A673 (cell line): ENCODE measurements around the gene BATF. TPM values are rescaled to one million over a fixed set of nuclear protein-coding genes. Genes with fewer than 3 reads are reported as not detected.

Experiments used
- BruUV-seq: library from RNA; stranded (reverse); fragments of 400-500 nt; replicated peaks from 2 replicates; lab custom pipeline; 2021; lab: Mats Ljungman, UMichigan
- CTCF ChIA-PET: fragments of 300-600 bp; sonication (Branson Sonifier 250); formaldehyde crosslinking; loops from one replicate; lab custom pipeline; 2022; ENCODE audit warnings: antibody characterized with exemption; lab: Charles Lee
- POLR2A ChIA-PET: fragments of 300-600 bp; sonication (Branson Sonifier 250); formaldehyde crosslinking; loops from one replicate; lab custom pipeline; 2022; ENCODE audit warnings: antibody characterized with exemption; ENCODE audit not compliant: low non-redundant PET; lab: Charles Lee
- DNase-seq: peaks from one replicate; pipeline ENCODE4 v3.0.0-alpha.2; 2015; ENCODE audit warnings: low spot score
- H3K27ac ChIP-seq: fragments of 200-600 bp; sonication (generic); 2 replicates; pipeline ENCODE4 v1.5.1; 2016; ENCODE audit warnings: mixed run types, low read depth, mild to moderate bottlenecking, mixed read lengths, antibody characterized with exemption, low read length; ENCODE audit not compliant: poor library complexity, severe bottlenecking
- H3K27me3 ChIP-seq: fragments of 200-600 bp; sonication (generic); replicated peaks from 2 replicates; pipeline ENCODE4 v1.6.1; 2017; ENCODE audit warnings: mixed run types, low read depth, mild to moderate bottlenecking, mixed read lengths, antibody characterized with exemption, low read length; ENCODE audit not compliant: insufficient read depth, poor library complexity
- H3K36me3 ChIP-seq: fragments of 200-600 bp; sonication (generic); 2 replicates; pipeline ENCODE4 v1.6.1; 2016; ENCODE audit warnings: mixed run types, mild to moderate bottlenecking, mixed read lengths, antibody characterized with exemption, low read length; ENCODE audit not compliant: insufficient read depth, poor library complexity, severe bottlenecking
- H3K4me1 ChIP-seq: fragments of 200-600 bp; sonication (generic); 2 replicates; pipeline ENCODE4 v1.6.1; 2017; ENCODE audit warnings: mixed run types, mild to moderate bottlenecking, mixed read lengths, antibody characterized with exemption, low read length; ENCODE audit not compliant: insufficient read depth, poor library complexity, severe bottlenecking
- H3K4me3 ChIP-seq: fragments of 200-600 bp; sonication (generic); 2 replicates; pipeline ENCODE4 v1.5.1; 2016; ENCODE audit warnings: low read depth, mixed run types, mild to moderate bottlenecking, mixed read lengths, low read length; ENCODE audit not compliant: poor library complexity, severe bottlenecking
- H3K9me3 ChIP-seq: fragments of 200-600 bp; sonication (generic); 2 replicates; pipeline ENCODE4 v1.6.1; 2016; ENCODE audit warnings: mixed run types, low read depth, mild to moderate bottlenecking, mixed read lengths, antibody characterized with exemption, low read length; ENCODE audit not compliant: poor library complexity, severe bottlenecking
- EZH2 ChIP-seq: fragments of 200-600 bp; sonication (generic); IDR thresholded peaks from 2 replicates; pipeline ENCODE4 v1.6.1; 2017; ENCODE audit warnings: borderline replicate concordance, low read depth, mild to moderate bottlenecking, mixed read lengths, antibody characterized with exemption, low read length; ENCODE audit not compliant: poor library complexity, severe bottlenecking
- intact Hi-C: fragments of 100-400 bp; cut with micrococcal nuclease; formaldehyde crosslinking; loops from one replicate; pipeline ENCODE4 v1.10.0; 2022; ENCODE audit not compliant: unreplicated experiment
- total RNA-seq: library from RNA; stranded (reverse); gene quantifications from 2 replicates; pipeline ENCODE4 v1.2.3, GENCODE V29; 2021
- TF ChIP-seq, protein P1 (sequence below): fragments of 300-800, 200-600 bp; sonication (generic); conservative IDR thresholded peaks from 2 replicates; pipeline ENCODE4 v1.5.1; 2017; ENCODE audit warnings: low read depth, mild to moderate bottlenecking, antibody characterized with exemption, low read length, moderate library complexity, mixed read lengths

Gene BATF
- total RNA-seq, 1 experiment from 2014 or later, result not detected

- H3K27me3 ChIP-seq, result peaks cover 9% of the 10 kb centered on the region
- H3K27ac ChIP-seq, result no peak overlapping the region
- ChIA-PET CTCF (no interaction called here), POLR2A (no interaction called here)
- no peaks in the 10 kb centered on the region for H3K9me3 ChIP-seq
- no peaks in the 10 kb centered on the region for H3K4me1 ChIP-seq
- H3K4me3 ChIP-seq, result no peak overlapping the region
- BruUV-seq, result no TSS peak
- intact Hi-C loops, result loop anchor here (10.0 kb wide), 1 partner anchor 438 kb away; the partner anchor contains the start of gene NEK9
- no peaks in the 10 kb centered on the region for H3K36me3 ChIP-seq
- no peak for DNase-seq
- TF ChIP-seq, protein P1, sequence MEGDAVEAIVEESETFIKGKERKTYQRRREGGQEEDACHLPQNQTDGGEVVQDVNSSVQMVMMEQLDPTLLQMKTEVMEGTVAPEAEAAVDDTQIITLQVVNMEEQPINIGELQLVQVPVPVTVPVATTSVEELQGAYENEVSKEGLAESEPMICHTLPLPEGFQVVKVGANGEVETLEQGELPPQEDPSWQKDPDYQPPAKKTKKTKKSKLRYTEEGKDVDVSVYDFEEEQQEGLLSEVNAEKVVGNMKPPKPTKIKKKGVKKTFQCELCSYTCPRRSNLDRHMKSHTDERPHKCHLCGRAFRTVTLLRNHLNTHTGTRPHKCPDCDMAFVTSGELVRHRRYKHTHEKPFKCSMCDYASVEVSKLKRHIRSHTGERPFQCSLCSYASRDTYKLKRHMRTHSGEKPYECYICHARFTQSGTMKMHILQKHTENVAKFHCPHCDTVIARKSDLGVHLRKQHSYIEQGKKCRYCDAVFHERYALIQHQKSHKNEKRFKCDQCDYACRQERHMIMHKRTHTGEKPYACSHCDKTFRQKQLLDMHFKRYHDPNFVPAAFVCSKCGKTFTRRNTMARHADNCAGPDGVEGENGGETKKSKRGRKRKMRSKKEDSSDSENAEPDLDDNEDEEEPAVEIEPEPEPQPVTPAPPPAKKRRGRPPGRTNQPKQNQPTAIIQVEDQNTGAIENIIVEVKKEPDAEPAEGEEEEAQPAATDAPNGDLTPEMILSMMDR, result no peak
- TF ChIP-seq EZH2, result no peak
Observed at GRCh38 chr14:75562489-75562888, 40.2 kb downstream of the BATF start.

- TF ChIP-seq EZH2, result no peak
- TF ChIP-seq, protein P1, result no peak
- H3K27ac ChIP-seq, result no peak overlapping the region
- no peak for DNase-seq
- no peaks in the 10 kb centered on the region for H3K9me3 ChIP-seq
- intact Hi-C loops, result loop anchor here (10.0 kb wide), 1 partner anchor 439 kb away; the partner anchor contains the start of gene NEK9
- ChIA-PET CTCF (no interaction called here), POLR2A (no interaction called here)
- BruUV-seq, result no TSS peak
- peaks cover 9% of the 10 kb centered on the region for H3K27me3 ChIP-seq
- no peak overlapping the region for H3K4me3 ChIP-seq
- H3K36me3 ChIP-seq, result no peaks in the 10 kb centered on the region
- no peaks in the 10 kb centered on the region for H3K4me1 ChIP-seq
Observed at GRCh38 chr14:75563931-75564330, 41.7 kb downstream of the BATF start.

- H3K27me3 ChIP-seq, result peaks cover 12% of the 10 kb centered on the region
- no peaks in the 10 kb centered on the region for H3K36me3 ChIP-seq
- ChIA-PET CTCF (no interaction called here), POLR2A (no interaction called here)
- H3K4me3 ChIP-seq, result no peak overlapping the region
- no peak for DNase-seq
- H3K4me1 ChIP-seq, result no peaks in the 10 kb centered on the region
- no TSS peak for BruUV-seq
- H3K27ac ChIP-seq, result no peak overlapping the region
- intact Hi-C loops, result loop anchor here (10.0 kb wide), 1 partner anchor 440 kb away; the partner anchor contains the start of gene NEK9
- no peaks in the 10 kb centered on the region for H3K9me3 ChIP-seq
- no peak for TF ChIP-seq EZH2
- TF ChIP-seq, protein P1, result no peak
Observed at GRCh38 chr14:75565056-75565455, 42.8 kb downstream of the BATF start.
